Esophagus squamous epithelium (tissue), 4 donors: ENCODE measurements around the gene VPS29.

ENCODE experiments used
- POLR2A ChIP-seq, 4 donors: fragments of 450-650 bp; IDR thresholded peaks; one replicate each; pipeline ENCODE4 v1.6.1; 2017; ENCODE audit warnings: antibody characterized with exemption in 4 of 4, mild to moderate bottlenecking in 4 of 4, moderate library complexity in 3 of 4
- TF ChIP-seq, protein P1 (sequence below), 6 experiments: fragments of 450-650 bp in 4 of 6; fragments of 200-600 bp in 2 of 6; sonication (generic) in 2 of 6; IDR thresholded peaks; one replicate each; pipeline ENCODE4 v1.5.1; 2016 to 2019; ENCODE audit warnings: antibody characterized with exemption in 6 of 6, mild to moderate bottlenecking in 4 of 6, moderate library complexity in 4 of 6

DNA sequence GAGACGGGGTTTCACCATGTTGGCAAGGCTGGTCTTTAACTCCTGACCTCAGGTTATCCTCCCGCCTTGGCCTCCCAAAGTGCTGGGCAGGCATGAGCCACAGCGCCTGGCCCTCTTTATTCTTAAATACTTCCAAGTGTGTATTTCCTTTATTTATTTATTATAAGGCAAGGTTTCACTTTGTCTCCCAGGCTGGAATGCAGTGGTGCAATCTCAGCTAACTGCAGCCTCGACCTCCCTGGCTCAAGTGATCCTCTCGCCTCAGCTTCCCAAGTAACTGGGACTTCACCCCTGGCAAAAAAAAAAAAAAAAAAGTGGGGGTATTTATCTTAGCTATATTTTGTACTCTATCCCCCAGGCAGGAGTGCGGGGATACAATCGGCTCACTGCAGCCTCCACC lies 26.5 kb downstream of the VPS29 start:
- TF ChIP-seq, protein P1, sequence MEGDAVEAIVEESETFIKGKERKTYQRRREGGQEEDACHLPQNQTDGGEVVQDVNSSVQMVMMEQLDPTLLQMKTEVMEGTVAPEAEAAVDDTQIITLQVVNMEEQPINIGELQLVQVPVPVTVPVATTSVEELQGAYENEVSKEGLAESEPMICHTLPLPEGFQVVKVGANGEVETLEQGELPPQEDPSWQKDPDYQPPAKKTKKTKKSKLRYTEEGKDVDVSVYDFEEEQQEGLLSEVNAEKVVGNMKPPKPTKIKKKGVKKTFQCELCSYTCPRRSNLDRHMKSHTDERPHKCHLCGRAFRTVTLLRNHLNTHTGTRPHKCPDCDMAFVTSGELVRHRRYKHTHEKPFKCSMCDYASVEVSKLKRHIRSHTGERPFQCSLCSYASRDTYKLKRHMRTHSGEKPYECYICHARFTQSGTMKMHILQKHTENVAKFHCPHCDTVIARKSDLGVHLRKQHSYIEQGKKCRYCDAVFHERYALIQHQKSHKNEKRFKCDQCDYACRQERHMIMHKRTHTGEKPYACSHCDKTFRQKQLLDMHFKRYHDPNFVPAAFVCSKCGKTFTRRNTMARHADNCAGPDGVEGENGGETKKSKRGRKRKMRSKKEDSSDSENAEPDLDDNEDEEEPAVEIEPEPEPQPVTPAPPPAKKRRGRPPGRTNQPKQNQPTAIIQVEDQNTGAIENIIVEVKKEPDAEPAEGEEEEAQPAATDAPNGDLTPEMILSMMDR (IDR thresholded peaks at IDR 0.05), result no peak
- no peak for TF ChIP-seq POLR2A (IDR thresholded peaks at IDR 0.05)
